Type B pancreatic cell (in vitro differentiated cells): ENCODE data around the gene KIAA1671. TPM values are rescaled to one million over a fixed set of nuclear protein-coding genes. Genes with fewer than 3 reads are reported as not detected.

Experiments
- DNase-seq: peaks from one replicate; pipeline ENCODE4 v3.0.0; 2021; ENCODE audit warnings: mixed read lengths; ENCODE audit not compliant: unreplicated experiment; ENCODE audit errors: extremely low spot score
- H3K27ac Mint-ChIP-seq: 2 replicates; pipeline ENCODE4 v1.8.0; 2021; ENCODE audit warnings: mild to moderate bottlenecking, mixed read lengths
- H3K27me3 Mint-ChIP-seq: 2 replicates; pipeline ENCODE4 v1.8.0; 2021; ENCODE audit warnings: mixed read lengths
- H3K36me3 Mint-ChIP-seq: 2 replicates; pipeline ENCODE4 v1.8.0; 2021; ENCODE audit warnings: mixed read lengths
- H3K4me1 Mint-ChIP-seq: one replicate; pipeline ENCODE4 v1.8.0; 2021; ENCODE audit warnings: mixed read lengths; ENCODE audit not compliant: unreplicated experiment
- H3K4me3 Mint-ChIP-seq: 2 replicates; pipeline ENCODE4 v1.8.0; 2021; ENCODE audit warnings: mild to moderate bottlenecking, mixed read lengths
- H3K9me3 Mint-ChIP-seq: 2 replicates; pipeline ENCODE4 v1.8.0; 2021; ENCODE audit warnings: mixed read lengths
- CTCF ChIP-seq: fragments of 200-600 bp; sonication (generic); conservative IDR thresholded peaks from 2 replicates; pipeline ENCODE4 v1.5.0; 2021; ENCODE audit warnings: antibody characterized with exemption, mild to moderate bottlenecking
- total RNA-seq: library from RNA; stranded (reverse); gene quantifications from 2 replicates; pipeline ENCODE4 v1.2.1, GENCODE V29; 2021; ENCODE audit warnings: low replicate concordance

The KIAA1671 gene
- total RNA-seq, 1 donor from 2014 or later, result 22.9 TPM

DNA sequence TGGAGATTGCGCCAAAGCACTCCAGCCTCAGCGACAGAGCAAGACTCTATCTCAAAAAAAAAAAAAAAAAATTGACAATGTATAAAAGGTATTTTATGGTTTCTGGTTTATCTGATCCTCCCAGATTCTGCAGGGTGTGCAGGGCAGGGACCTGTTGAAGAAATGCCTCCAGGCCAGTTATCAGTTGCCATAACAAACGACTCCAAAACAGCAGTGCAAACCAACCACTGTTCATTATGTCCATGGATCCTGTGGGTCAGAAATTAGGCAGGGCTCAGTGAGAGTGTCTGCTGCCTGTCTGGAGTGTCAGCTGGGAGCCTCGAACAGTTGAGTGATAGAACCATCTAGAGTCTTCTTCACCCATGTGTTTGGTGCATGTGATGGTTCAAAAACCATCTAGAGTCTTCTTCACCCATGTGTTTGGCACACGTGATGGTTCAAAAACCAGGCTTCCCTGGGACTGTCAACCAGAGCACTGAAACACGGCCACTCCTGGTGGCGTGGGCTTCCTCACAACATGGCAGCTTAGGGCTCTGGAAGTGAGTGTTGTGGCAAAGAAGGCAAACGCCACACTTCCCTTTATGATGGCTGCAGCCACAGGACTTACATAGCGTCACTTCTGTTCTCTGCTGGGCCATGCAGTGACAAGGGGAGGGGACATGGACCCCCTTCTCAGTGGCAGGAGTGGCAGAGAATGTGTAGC, 132.0 kb downstream of the KIAA1671 start:
- no peaks in the 10 kb centered on the region for H3K27me3 Mint-ChIP-seq
- no peak for TF ChIP-seq CTCF
- H3K4me3 Mint-ChIP-seq, result no peak overlapping the region
- no peaks in the 10 kb centered on the region for H3K9me3 Mint-ChIP-seq
- no peak for DNase-seq
- H3K27ac Mint-ChIP-seq, result no peak overlapping the region
- peaks cover 16% of the 10 kb centered on the region for H3K4me1 Mint-ChIP-seq
- H3K36me3 Mint-ChIP-seq, result no peaks in the 10 kb centered on the region

DNA sequence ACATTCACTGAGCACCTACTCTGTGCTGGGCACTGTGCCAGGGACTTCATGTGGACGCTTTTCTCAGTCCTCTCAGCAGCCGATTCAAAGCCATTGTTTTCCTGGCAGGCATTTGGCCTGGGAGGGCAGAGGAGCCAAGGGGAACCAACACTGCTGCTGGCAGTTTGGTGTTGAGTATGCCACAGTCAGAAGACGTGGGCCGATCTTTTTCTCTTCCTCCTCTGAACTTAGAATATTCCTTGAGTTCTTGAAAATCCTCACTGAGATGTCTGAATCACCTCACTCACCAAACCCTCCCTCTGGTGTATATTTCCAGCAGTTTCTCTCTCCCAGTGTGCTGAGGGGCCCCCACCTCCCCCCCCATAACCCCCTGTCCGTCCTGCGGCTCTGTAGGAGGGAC, 132.6 kb downstream of the KIAA1671 start:
- no peak for TF ChIP-seq CTCF
- Mint-ChIP-seq H3K4me1 (peaks cover 16% of the 10 kb centered on the region), H3K27me3 (no peaks in the 10 kb centered on the region), H3K9me3 (no peaks in the 10 kb centered on the region), H3K4me3 (no peak overlapping the region), H3K36me3 (no peaks in the 10 kb centered on the region), H3K27ac (no peak overlapping the region)
- DNase-seq, result no peak

DNA sequence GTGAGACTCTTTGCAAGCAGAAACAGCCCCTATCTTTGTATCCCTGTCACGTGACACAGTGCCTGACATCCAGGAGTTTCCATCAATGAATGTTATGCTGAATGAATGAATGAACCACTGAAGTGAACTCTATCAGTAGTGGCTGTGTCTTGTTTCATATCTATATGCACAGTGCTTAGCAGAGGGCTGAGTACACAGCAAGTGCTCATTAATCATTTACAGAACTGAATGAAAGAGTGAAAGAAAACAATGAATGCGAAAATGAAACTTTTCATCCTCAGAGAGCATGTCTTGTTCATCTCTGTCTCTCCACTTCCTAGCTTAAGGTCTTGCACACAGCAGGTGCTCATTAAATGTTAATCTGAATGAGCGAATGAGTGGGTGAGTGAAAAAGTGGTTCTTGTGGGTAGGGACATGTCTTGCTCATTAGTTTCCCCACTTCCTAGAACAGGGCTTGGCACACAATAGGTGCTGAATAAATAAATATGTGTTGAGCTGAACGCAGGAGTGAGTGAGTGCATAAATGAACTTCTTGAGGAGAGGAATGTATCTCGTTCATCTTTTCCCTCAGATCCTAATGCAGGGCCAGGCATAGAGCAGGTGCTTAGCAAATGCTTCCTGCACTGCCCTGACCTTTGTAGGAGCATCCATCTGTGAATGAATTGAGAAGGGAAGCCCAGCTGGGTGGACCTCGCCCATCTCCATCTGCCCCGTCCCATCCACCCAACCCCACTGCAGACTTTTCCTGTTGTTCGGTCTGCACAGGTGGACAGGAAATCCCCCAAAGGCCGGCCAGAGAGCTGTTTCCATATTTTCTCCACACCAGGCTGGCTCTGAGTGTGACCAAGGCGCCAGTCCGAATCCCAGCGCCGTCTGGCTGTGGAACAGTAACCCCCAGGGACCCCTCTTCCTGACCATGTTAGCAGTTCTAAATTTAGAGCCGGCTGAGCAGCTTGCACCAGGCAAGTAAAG, 133.7 kb downstream of the KIAA1671 start:
- Mint-ChIP-seq H3K36me3 (no peaks in the 10 kb centered on the region), H3K9me3 (no peaks in the 10 kb centered on the region), H3K27ac (peak overlapping the region; percentile 66), H3K4me3 (no peak overlapping the region), H3K27me3 (no peaks in the 10 kb centered on the region), H3K4me1 (peaks cover 16% of the 10 kb centered on the region)
- DNase-seq, result no peak
- no peak for TF ChIP-seq CTCF

DNA sequence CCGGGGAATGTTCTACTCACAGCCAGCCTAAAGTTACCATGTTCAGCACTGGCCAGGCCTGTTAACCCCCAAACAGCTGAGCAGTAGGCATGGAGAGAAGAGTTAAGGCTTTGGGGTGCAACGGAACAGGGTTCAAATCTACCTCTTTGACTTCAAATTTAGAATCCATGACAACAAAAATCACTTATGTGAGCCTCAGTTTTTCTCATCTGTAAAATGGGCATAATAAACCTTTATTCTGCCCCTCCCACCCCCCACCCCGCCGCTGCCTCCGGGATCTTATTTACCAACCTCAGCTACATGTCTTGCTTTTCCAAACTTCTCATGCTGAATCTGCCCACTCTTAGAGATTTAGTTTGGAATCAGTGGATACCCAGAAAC, 134.4 kb downstream of the KIAA1671 start:
- peaks cover 13% of the 10 kb centered on the region for H3K4me1 Mint-ChIP-seq
- H3K27ac Mint-ChIP-seq, result no peak overlapping the region
- no peak for DNase-seq
- no peaks in the 10 kb centered on the region for H3K27me3 Mint-ChIP-seq
- H3K9me3 Mint-ChIP-seq, result no peaks in the 10 kb centered on the region
- H3K4me3 Mint-ChIP-seq, result no peak overlapping the region
- no peak for TF ChIP-seq CTCF
- no peaks in the 10 kb centered on the region for H3K36me3 Mint-ChIP-seq

DNA sequence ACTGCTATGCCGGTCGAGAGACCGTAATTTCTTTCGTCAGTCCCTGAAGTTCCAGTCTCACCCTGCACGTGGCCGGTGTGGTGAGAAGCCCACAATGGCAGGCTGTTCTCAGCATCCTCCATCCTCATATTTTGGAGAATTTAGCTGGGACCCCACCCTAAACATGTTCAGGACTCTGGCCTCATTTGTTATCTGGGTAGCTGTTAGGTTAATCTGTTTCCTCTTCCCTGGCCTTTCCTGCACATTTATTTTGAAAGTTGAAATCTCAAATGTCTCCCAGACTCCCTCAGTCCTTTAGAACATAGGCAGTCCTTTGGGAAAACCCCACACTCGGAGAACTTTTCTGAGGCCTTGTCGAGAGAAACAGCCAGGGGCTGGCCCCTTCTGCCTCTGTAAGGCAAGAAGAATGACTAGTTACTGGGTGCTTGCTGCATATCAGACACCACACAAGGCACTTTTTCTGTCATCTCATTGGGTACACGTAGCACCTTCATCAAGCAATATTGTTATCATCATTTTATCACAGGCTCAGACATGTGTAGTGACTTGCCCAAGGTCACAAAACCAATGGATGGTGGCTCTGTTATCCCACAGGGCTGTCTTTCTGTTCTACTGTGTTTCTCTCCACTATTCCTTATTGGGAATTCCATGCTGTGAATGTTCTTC, 137.8 kb downstream of the KIAA1671 start:
- no peaks in the 10 kb centered on the region for H3K36me3 Mint-ChIP-seq
- H3K27ac Mint-ChIP-seq, result no peak overlapping the region
- no peaks in the 10 kb centered on the region for H3K27me3 Mint-ChIP-seq
- H3K4me1 Mint-ChIP-seq, result peaks cover 13% of the 10 kb centered on the region
- TF ChIP-seq CTCF, result no peak
- DNase-seq, result no peak
- H3K4me3 Mint-ChIP-seq, result no peak overlapping the region
- no peaks in the 10 kb centered on the region for H3K9me3 Mint-ChIP-seq
